ENCODE data around the gene TAAR9. TPM values are rescaled to one million over a fixed set of nuclear protein-coding genes. Genes with fewer than 3 reads are reported as not detected.

Gene TAAR9
- total RNA-seq, 1 donor from 2014 or later, result not detected

GRCh38 chr6:132584698-132585097, 46.6 kb downstream of the TAAR9 start:
- no peak overlapping the region for H3K27ac Mint-ChIP-seq
- Histone ChIP-seq H2AFZ (replicated peaks) (no peak overlapping the region), H4K20me1 (ENCODE audit: low read depth) (no peaks in the 10 kb centered on the region), H3K79me2 (ENCODE audit: low read depth) (no peaks in the 10 kb centered on the region), H3K9me3 (ENCODE audit: low read depth) (no peaks in the 10 kb centered on the region), H3K27ac (no peak overlapping the region), H3K4me1 (no peaks in the 10 kb centered on the region), H3K27me3 (no peaks in the 10 kb centered on the region), H3F3A (ENCODE audit: low read depth) (no peaks in the 10 kb centered on the region), H3K4me2 (no peak overlapping the region), H3K36me3 (no peaks in the 10 kb centered on the region), H3K9ac (no peak overlapping the region), H3K4me3 (no peak overlapping the region)
- no peaks in the 10 kb centered on the region for H3K27me3 Mint-ChIP-seq (ENCODE audit: insufficient read depth, low read depth)
- H3K4me1 Mint-ChIP-seq, result no peaks in the 10 kb centered on the region
- no peak for DNase-seq (ENCODE audit: low spot score)
- no peaks in the 10 kb centered on the region for H3K9me3 Mint-ChIP-seq
- H3K4me3 Mint-ChIP-seq, result no peak overlapping the region
- H3K36me3 Mint-ChIP-seq, result no peaks in the 10 kb centered on the region
- TF ChIP-seq CTCF (IDR thresholded peaks at IDR 0.05) (no peak), EZH2 (IDR thresholded peaks at IDR 0.05) (no peak), EZH2phosphoT487 (IDR thresholded peaks at IDR 0.05) (no peak)

GRCh38 chr6:132587424-132587823, 49.3 kb downstream of the TAAR9 start:
- no peak overlapping the region for H3K4me2 ChIP-seq
- Mint-ChIP-seq H3K27ac (no peak overlapping the region), H3K36me3 (no peaks in the 10 kb centered on the region), H3K27me3 (ENCODE audit: insufficient read depth, low read depth) (no peaks in the 10 kb centered on the region), H3K9me3 (no peaks in the 10 kb centered on the region), H3K4me1 (no peaks in the 10 kb centered on the region), H3K4me3 (no peak overlapping the region)
- H3K36me3 ChIP-seq, result no peaks in the 10 kb centered on the region
- DNase-seq (ENCODE audit: low spot score), result no peak
- no peak overlapping the region for H2AFZ ChIP-seq (replicated peaks)
- H3K9ac ChIP-seq, result no peak overlapping the region
- H3K9me3 ChIP-seq (ENCODE audit: low read depth), result no peaks in the 10 kb centered on the region
- no peaks in the 10 kb centered on the region for H3F3A ChIP-seq (ENCODE audit: low read depth)
- no peaks in the 10 kb centered on the region for H3K4me1 ChIP-seq
- TF ChIP-seq CTCF (IDR thresholded peaks at IDR 0.05), result no peak
- no peak for TF ChIP-seq EZH2 (IDR thresholded peaks at IDR 0.05)
- TF ChIP-seq EZH2phosphoT487 (IDR thresholded peaks at IDR 0.05), result no peak
- no peaks in the 10 kb centered on the region for H3K79me2 ChIP-seq (ENCODE audit: low read depth)
- H3K4me3 ChIP-seq, result no peak overlapping the region
- H3K27ac ChIP-seq, result no peak overlapping the region
- no peaks in the 10 kb centered on the region for H4K20me1 ChIP-seq (ENCODE audit: low read depth)
- no peaks in the 10 kb centered on the region for H3K27me3 ChIP-seq

Small RNA genes lying within 50 kb of the gene (small RNA-seq; reads per million reads assigned to genes)
- gene TAAR7P, result not detected

Other genes starting within 250 kb of the TAAR9 start
- gene MOXD1, start 136.8 kb upstream of the TAAR9 start, total RNA-seq (ENCODE audit: low replicate concordance), result 2.3 and 4.8 TPM in 2 replicates
- gene STX7, start 25.2 kb upstream of the TAAR9 start, total RNA-seq (ENCODE audit: low replicate concordance), result 27.8 and 35.4 TPM in 2 replicates
- not detected in 2 replicates for gene TAAR8, start 14.4 kb downstream of the TAAR9 start, total RNA-seq (ENCODE audit: low replicate concordance)
- gene TAAR6, start 32.0 kb downstream of the TAAR9 start, total RNA-seq (ENCODE audit: low replicate concordance), result not detected in 2 replicates
- gene TAAR5, start 51.5 kb downstream of the TAAR9 start, total RNA-seq (ENCODE audit: low replicate concordance), result not detected in 2 replicates
- not detected in 2 replicates for gene TAAR2, start 86.0 kb downstream of the TAAR9 start, total RNA-seq (ENCODE audit: low replicate concordance)
- gene TAAR1, start 120.9 kb downstream of the TAAR9 start, total RNA-seq (ENCODE audit: low replicate concordance), result not detected in 2 replicates
- not detected in 2 replicates for gene VNN1, start 175.8 kb downstream of the TAAR9 start, total RNA-seq (ENCODE audit: low replicate concordance)
- not detected in 2 replicates for gene VNN2, start 219.6 kb downstream of the TAAR9 start, total RNA-seq (ENCODE audit: low replicate concordance)

All from neural progenitor cell (in vitro differentiated cells).